NB4 (cell line): ENCODE data around the gene LINC01488.

Experiments
- CTCF ChIP-seq: IDR thresholded peaks from one replicate; pipeline ENCODE4 v1.5.1; 2012; ENCODE audit warnings: low read depth, low read length
- MAX ChIP-seq: IDR thresholded peaks from 2 replicates; pipeline ENCODE4 v1.6.1; 2011; ENCODE audit warnings: low read depth, low read length
- POLR2A ChIP-seq: IDR thresholded peaks from 2 replicates; pipeline ENCODE4 v1.6.1; 2011; ENCODE audit warnings: mild to moderate bottlenecking; ENCODE audit not compliant: insufficient read length; ENCODE audit errors: extremely low read depth

- TF ChIP-seq CTCF = no peak
- no peak for TF ChIP-seq POLR2A
- TF ChIP-seq MAX = no peak
Measured at GRCh38 chr11:69450857-69451220, 30.6 kb upstream of the LINC01488 start.
